Loucy (cell line): Measurements from ENCODE around the gene BTAF1.

Experiments
- H2AFZ ChIP-seq: fragments of 200-600 bp; sonication (generic); 2 replicates; pipeline ENCODE4 v1.6.0; 2016; ENCODE audit warnings: antibody characterized with exemption, mild to moderate bottlenecking, low read length, moderate library complexity
- H3F3A ChIP-seq: fragments of 200-600 bp; 2 replicates; pipeline ENCODE4 v1.6.0; 2016; ENCODE audit warnings: antibody characterized with exemption, low read depth, mild to moderate bottlenecking
- H3K27me3 ChIP-seq: fragments of 200-600 bp; sonication (generic); 2 replicates; pipeline ENCODE4 v1.6.1; 2014; ENCODE audit warnings: low read length, mild to moderate bottlenecking; ENCODE audit not compliant: insufficient read depth, poor library complexity, severe bottlenecking
- H3K36me3 ChIP-seq: fragments of 200-600 bp; sonication (generic); 2 replicates; pipeline ENCODE4 v1.6.1; 2016; ENCODE audit warnings: low read length; ENCODE audit not compliant: insufficient read depth
- H3K4me1 ChIP-seq: fragments of 200-600 bp; sonication (generic); 2 replicates; pipeline ENCODE4 v1.5.1; 2014; ENCODE audit warnings: low read length, mild to moderate bottlenecking; ENCODE audit not compliant: insufficient read depth, poor library complexity, severe bottlenecking
- H3K4me2 ChIP-seq: fragments of 200-600 bp; sonication (generic); 2 replicates; pipeline ENCODE4 v1.6.0; 2014; ENCODE audit warnings: antibody characterized with exemption, low read length, low read depth, mild to moderate bottlenecking; ENCODE audit not compliant: poor library complexity, severe bottlenecking
- H3K4me3 ChIP-seq: fragments of 200-600 bp; sonication (generic); 2 replicates; pipeline ENCODE4 v1.5.1; 2014; ENCODE audit warnings: low read length, mild to moderate bottlenecking, mixed read lengths; ENCODE audit not compliant: poor library complexity, severe bottlenecking
- H3K79me2 ChIP-seq: fragments of 200-600 bp; sonication (generic); 2 replicates; pipeline ENCODE4 v1.6.1; 2014; ENCODE audit warnings: low read length; ENCODE audit not compliant: insufficient read depth
- H3K9ac ChIP-seq: fragments of 200-600 bp; sonication (generic); 2 replicates; pipeline ENCODE4 v1.6.0; 2014; ENCODE audit warnings: mild to moderate bottlenecking, low read depth, low read length, moderate library complexity; ENCODE audit not compliant: poor library complexity, severe bottlenecking
- H3K9me2 ChIP-seq: fragments of 200-600 bp; sonication (generic); replicated peaks from 2 replicates; pipeline ENCODE4 v1.6.1; 2016; ENCODE audit warnings: low read depth, low read length, mixed read lengths
- H3K9me3 ChIP-seq: fragments of 200-600 bp; sonication (generic); 2 replicates; pipeline ENCODE4 v1.6.1; 2014; ENCODE audit warnings: mild to moderate bottlenecking, antibody characterized with exemption, low read length, low read depth; ENCODE audit not compliant: insufficient read depth
- H4K20me1 ChIP-seq: fragments of 200-600 bp; sonication (generic); 2 replicates; pipeline ENCODE4 v1.6.0; 2014; ENCODE audit warnings: antibody characterized with exemption, low read length, mild to moderate bottlenecking; ENCODE audit not compliant: insufficient read depth, poor library complexity, severe bottlenecking
- CTCF ChIP-seq: fragments of 200-600 bp; sonication (generic); conservative IDR thresholded peaks from 2 replicates; pipeline ENCODE4 v1.5.1; 2014; ENCODE audit warnings: mild to moderate bottlenecking, antibody characterized with exemption, low read length
- EZH2phosphoT487 ChIP-seq: fragments of 200-600 bp; IDR thresholded peaks from 2 replicates; pipeline ENCODE4 v1.6.1; 2018; ENCODE audit warnings: antibody characterized with exemption, mild to moderate bottlenecking, moderate library complexity, borderline replicate concordance

BTAF1 gene

DNA sequence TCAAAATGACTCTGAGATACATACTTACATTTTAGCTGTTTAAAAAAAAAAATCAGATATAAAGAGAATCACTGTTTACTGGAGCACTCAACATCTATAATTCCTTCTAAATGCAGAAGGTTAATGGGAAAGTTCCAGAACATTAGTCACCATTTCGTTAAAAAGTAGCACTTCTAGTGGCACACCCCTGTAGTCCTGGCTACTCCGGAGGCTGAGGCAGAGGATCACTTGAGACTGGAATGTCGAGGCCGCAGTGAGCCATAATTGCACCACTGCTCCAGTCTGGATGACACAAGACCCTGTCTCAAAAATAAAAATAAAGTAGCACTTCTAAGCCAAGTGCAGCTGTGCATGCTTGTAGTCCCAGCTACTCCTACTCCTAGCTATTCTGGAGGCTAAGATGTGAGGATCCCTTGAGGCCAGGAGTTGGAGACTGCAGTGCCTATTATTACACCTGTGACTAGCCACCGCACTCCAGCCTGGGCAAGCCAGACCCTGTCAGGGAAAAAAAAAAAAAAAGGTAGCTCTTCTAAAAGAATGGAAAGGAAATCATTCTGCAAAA, 16.5 kb upstream of the BTAF1 start:
- Histone ChIP-seq H3K36me3 (no peaks in the 10 kb centered on the region), H3K4me2 (peak overlapping the region; percentile 89), H3K4me1 (peaks cover 24% of the 10 kb centered on the region), H3K79me2 (peaks cover 16% of the 10 kb centered on the region), H2AFZ (no peak overlapping the region), H3K9me3 (no peaks in the 10 kb centered on the region), H3K9ac (peak overlapping the region; percentile 75), H3F3A (peaks cover 6% of the 10 kb centered on the region; the same call in 1 of the 2 replicates), H3K4me3 (peak overlapping the region; percentile 85), H3K9me2 (no peaks in the 10 kb centered on the region), H3K27me3 (no peaks in the 10 kb centered on the region), H4K20me1 (no peaks in the 10 kb centered on the region)
- no peak for TF ChIP-seq CTCF
- no peak for TF ChIP-seq EZH2phosphoT487

DNA sequence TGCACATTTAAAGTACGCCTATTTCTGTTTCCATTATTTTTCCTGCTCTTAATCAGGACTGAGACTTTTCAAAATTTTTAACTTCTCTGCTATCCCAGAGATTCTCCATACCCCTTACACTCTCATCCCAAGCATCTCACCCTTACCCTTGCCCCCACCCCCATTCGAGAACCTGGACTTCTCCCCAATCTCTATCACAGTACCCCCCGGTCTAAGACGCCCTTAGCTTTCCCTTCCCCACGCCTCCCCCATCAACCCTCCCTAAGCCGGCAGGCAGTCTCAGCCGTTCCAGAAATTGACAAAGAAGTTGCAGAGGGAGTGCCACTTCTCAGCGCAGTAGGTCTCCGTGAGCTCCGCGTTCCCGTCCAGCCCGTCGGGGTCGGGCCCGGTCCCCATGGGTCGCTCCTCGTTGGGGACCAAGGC, 15.6 kb upstream of the BTAF1 start:
- Histone ChIP-seq H3K4me3 (peak overlapping the region; percentile 85), H3K9ac (peak overlapping the region; percentile 75), H3F3A (peaks cover 6% of the 10 kb centered on the region; the same call in 1 of the 2 replicates), H4K20me1 (no peaks in the 10 kb centered on the region), H3K36me3 (no peaks in the 10 kb centered on the region), H3K9me2 (no peaks in the 10 kb centered on the region), H2AFZ (peak overlapping the region; percentile 94), H3K4me2 (peak overlapping the region; percentile 89), H3K4me1 (peaks cover 17% of the 10 kb centered on the region), H3K27me3 (no peaks in the 10 kb centered on the region), H3K9me3 (no peaks in the 10 kb centered on the region), H3K79me2 (peaks cover 16% of the 10 kb centered on the region)
- no peak for TF ChIP-seq CTCF
- no peak for TF ChIP-seq EZH2phosphoT487

GRCh38 chr10:91908337-91909116, 15.0 kb upstream of the BTAF1 start:
- peaks cover 17% of the 10 kb centered on the region for H3K4me1 ChIP-seq
- no peaks in the 10 kb centered on the region for H3K9me2 ChIP-seq
- peak overlapping the region; percentile 94 for H2AFZ ChIP-seq
- peaks cover 16% of the 10 kb centered on the region for H3K79me2 ChIP-seq
- peak overlapping the region; percentile 85 for H3K4me3 ChIP-seq
- H4K20me1 ChIP-seq: no peaks in the 10 kb centered on the region
- H3K4me2 ChIP-seq: peak overlapping the region; percentile 95
- peaks cover 6% of the 10 kb centered on the region; the same call in 1 of the 2 replicates for H3F3A ChIP-seq
- no peaks in the 10 kb centered on the region for H3K27me3 ChIP-seq
- no peaks in the 10 kb centered on the region for H3K36me3 ChIP-seq
- H3K9ac ChIP-seq: peak overlapping the region; percentile 75
- H3K9me3 ChIP-seq: no peaks in the 10 kb centered on the region
- TF ChIP-seq EZH2phosphoT487 (no peak), CTCF (peak; percentile 68)
